SK-N-MC (cell line): Measurements from ENCODE around the gene TROAP.

Experiments
- DNase-seq: peaks from one replicate; pipeline ENCODE4 v3.0.0-alpha.2; 2011; ENCODE audit warnings: low read depth, low spot score
- H3K27ac ChIP-seq: fragments of 200-600 bp; sonication (generic); 2 replicates; pipeline ENCODE4 v1.5.1; 2016; ENCODE audit warnings: mixed run types
- H3K36me3 ChIP-seq: fragments of 200-600 bp; sonication (generic); 2 replicates; pipeline ENCODE4 v1.6.1; 2017; ENCODE audit warnings: antibody characterized with exemption, low read length, mixed read lengths; ENCODE audit not compliant: insufficient read depth
- H3K4me3 ChIP-seq: fragments of 200-600 bp; sonication (generic); 2 replicates; pipeline ENCODE4 v1.5.1; 2016
- H3K9ac ChIP-seq: fragments of 200-600 bp; sonication (generic); 2 replicates; pipeline ENCODE4 v1.8.0; 2017; ENCODE audit warnings: mixed run types, mixed read lengths; ENCODE audit not compliant: insufficient read length
- H3K9me3 ChIP-seq: fragments of 200-600 bp; sonication (generic); 2 replicates; pipeline ENCODE4 v1.6.1; 2017; ENCODE audit warnings: low read depth, mild to moderate bottlenecking, antibody characterized with exemption, low read length, moderate library complexity, mixed read lengths
- EZH2 ChIP-seq: fragments of 200-600 bp; sonication (generic); IDR thresholded peaks from one replicate; pipeline ENCODE4 v1.6.1; 2017; ENCODE audit warnings: antibody characterized with exemption
- FOXP2 ChIP-seq: optimal IDR thresholded peaks from 2 replicates; pipeline ENCODE3; 2011; ENCODE audit warnings: mild to moderate bottlenecking, moderate library complexity; ENCODE audit not compliant: insufficient read depth; ENCODE audit errors: extremely low read length, control extremely low read depth
- POLR2AphosphoS5 ChIP-seq: IDR thresholded peaks from 2 replicates; pipeline ENCODE4 v1.6.1; 2012; ENCODE audit warnings: mild to moderate bottlenecking, low read depth, low read length, borderline replicate concordance

TROAP gene

GRCh38 chr12:49340095-49340870, 17.2 kb downstream of the TROAP start:
- TF ChIP-seq POLR2AphosphoS5 (no peak), EZH2 (no peak), FOXP2 (no peak)
- H3K27ac ChIP-seq = no peak overlapping the region
- no peaks in the 10 kb centered on the region for H3K36me3 ChIP-seq
- no peak overlapping the region for H3K9ac ChIP-seq
- no peak overlapping the region for H3K4me3 ChIP-seq
- no peaks in the 10 kb centered on the region for H3K9me3 ChIP-seq
- DNase-seq = no peak

- H3K9ac ChIP-seq = no peak overlapping the region
- no peak for DNase-seq
- H3K9me3 ChIP-seq = no peaks in the 10 kb centered on the region
- TF ChIP-seq FOXP2 (no peak), POLR2AphosphoS5 (no peak), EZH2 (no peak)
- no peak overlapping the region for H3K27ac ChIP-seq
- H3K4me3 ChIP-seq = no peak overlapping the region
- no peaks in the 10 kb centered on the region for H3K36me3 ChIP-seq
These were observed 18.1 kb downstream of the TROAP start for GRCh38 chr12:49340971-49341776.

GRCh38 chr12:49341777-49342065, 18.7 kb downstream of the TROAP start:
- TF ChIP-seq EZH2 (no peak), FOXP2 (no peak), POLR2AphosphoS5 (no peak)
- Histone ChIP-seq H3K9ac (no peak overlapping the region), H3K9me3 (no peaks in the 10 kb centered on the region), H3K4me3 (no peak overlapping the region), H3K36me3 (no peaks in the 10 kb centered on the region), H3K27ac (no peak overlapping the region)
- no peak for DNase-seq

- Histone ChIP-seq H3K4me3 (no peak overlapping the region), H3K36me3 (no peaks in the 10 kb centered on the region), H3K27ac (no peak overlapping the region), H3K9me3 (no peaks in the 10 kb centered on the region), H3K9ac (no peak overlapping the region)
- TF ChIP-seq EZH2 (no peak), POLR2AphosphoS5 (no peak), FOXP2 (no peak)
- no peak for DNase-seq
These were observed 19.2 kb downstream of the TROAP start for GRCh38 chr12:49342066-49342913.

- no peak for DNase-seq
- TF ChIP-seq POLR2AphosphoS5 (no peak), FOXP2 (no peak)
- no peak overlapping the region for H3K4me3 ChIP-seq
These were observed 20.1 kb downstream of the TROAP start for GRCh38 chr12:49342914-49343731.

GRCh38 chr12:49344486-49345050, 21.5 kb downstream of the TROAP start:
- H3K9ac ChIP-seq = no peak overlapping the region
- H3K9me3 ChIP-seq = no peaks in the 10 kb centered on the region
- no peaks in the 10 kb centered on the region for H3K36me3 ChIP-seq
- no peak for DNase-seq
- TF ChIP-seq POLR2AphosphoS5 (no peak), FOXP2 (no peak), EZH2 (no peak)
- no peak overlapping the region for H3K4me3 ChIP-seq
- H3K27ac ChIP-seq = no peak overlapping the region

More at GRCh38 chr12:49342914-49343731, 20.1 kb downstream of the TROAP start:
- Histone ChIP-seq H3K27ac (no peak overlapping the region), H3K36me3 (no peaks in the 10 kb centered on the region), H3K9me3 (no peaks in the 10 kb centered on the region), H3K9ac (no peak overlapping the region)

- no peaks in the 10 kb centered on the region for H3K9me3 ChIP-seq
- no peak overlapping the region for H3K4me3 ChIP-seq
- no peak overlapping the region for H3K9ac ChIP-seq
- DNase-seq = no peak
- no peak overlapping the region for H3K27ac ChIP-seq
- TF ChIP-seq EZH2 (no peak), FOXP2 (no peak), POLR2AphosphoS5 (no peak)
- H3K36me3 ChIP-seq = no peaks in the 10 kb centered on the region
These were observed 22.2 kb downstream of the TROAP start for GRCh38 chr12:49345051-49345824.
